ENCODE measurements around the gene ECI1.
A peak's percentile ranks its signal among the peaks of the same experiment; 100 is the strongest.
"Not testable (repeated sequence)": the region's sequence is repeated elsewhere in the genome, so short reads cannot be mapped to it uniquely, and the experiment has no call there.

Gene ECI1

DNA sequence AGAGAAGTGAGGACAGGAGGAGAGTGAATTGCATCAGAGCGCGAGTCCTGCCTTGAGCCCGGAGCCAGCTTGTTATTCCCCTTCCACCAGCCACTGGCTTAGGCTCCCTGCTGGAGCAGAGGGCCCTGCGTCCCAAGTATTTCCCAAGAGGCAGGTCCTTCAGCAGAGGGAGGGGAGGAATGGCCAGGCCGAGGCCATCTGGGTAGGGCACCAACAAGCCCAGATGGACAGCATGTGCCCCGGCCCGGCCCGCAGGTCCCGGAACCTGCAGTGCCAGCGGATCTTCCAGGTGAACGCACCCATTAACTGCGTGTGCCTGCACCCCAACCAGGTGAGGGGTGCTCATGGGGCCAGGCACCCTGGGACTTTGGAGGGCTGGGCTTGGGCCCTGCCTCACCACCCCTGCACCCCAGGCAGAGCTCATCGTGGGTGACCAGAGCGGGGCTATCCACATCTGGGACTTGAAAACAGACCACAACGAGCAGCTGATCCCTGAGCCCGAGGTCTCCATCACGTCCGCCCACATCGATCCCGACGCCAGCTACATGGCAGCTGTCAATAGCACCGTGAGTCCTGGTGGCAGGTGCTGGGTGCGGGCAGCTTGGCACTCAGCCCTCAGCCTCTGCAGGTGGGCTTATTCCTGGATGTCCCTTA, 44.5 kb downstream of the ECI1 start:
- no peak overlapping the region for H3K27ac ChIP-seq (ENCODE audit: low read length)
- no peaks in the 10 kb centered on the region for H3K9me3 ChIP-seq (ENCODE audit: control insufficient read depth in 1 of 2, low read length in 2 of 2)
- no peaks in the 10 kb centered on the region for H3K27me3 ChIP-seq (ENCODE audit: low read depth, low read length)
- peaks cover 3 to 20% of the 10 kb centered on the region in 2 donors for H3K36me3 ChIP-seq (ENCODE audit: control insufficient read depth in 1 of 2, insufficient read depth in 2 of 2, low read length in 2 of 2)
- no peak overlapping the region for H3K4me3 ChIP-seq (ENCODE audit: low read depth in 1 of 2, low read length in 2 of 2)
- H3K4me1 ChIP-seq (ENCODE audit: control insufficient read depth in 1 of 2, insufficient read depth in 2 of 2, low read length in 2 of 2), result peaks cover 9 to 19% of the 10 kb centered on the region in 2 donors

DNA sequence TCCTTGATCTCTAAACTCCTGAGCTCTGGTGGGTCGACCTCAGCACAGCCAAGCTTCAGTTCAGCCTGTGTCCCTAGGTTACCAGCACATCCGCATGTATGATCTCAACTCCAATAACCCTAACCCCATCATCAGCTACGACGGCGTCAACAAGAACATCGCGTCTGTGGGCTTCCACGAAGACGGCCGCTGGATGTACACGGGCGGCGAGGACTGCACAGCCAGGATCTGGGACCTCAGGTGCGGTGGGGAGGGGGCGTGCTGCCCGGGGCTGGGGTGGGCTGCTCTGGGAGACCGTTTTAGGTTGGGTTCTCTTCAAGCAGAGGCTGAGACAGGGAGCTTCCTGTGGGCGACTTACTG, 45.0 kb downstream of the ECI1 start:
- Histone ChIP-seq H3K27me3 (ENCODE audit: low read depth, low read length) (no peaks in the 10 kb centered on the region), H3K36me3 (ENCODE audit: control insufficient read depth in 1 of 2, insufficient read depth in 2 of 2, low read length in 2 of 2) (peaks cover 0 to 20% of the 10 kb centered on the region in 2 donors), H3K9me3 (ENCODE audit: control insufficient read depth in 1 of 2, low read length in 2 of 2) (no peaks in the 10 kb centered on the region), H3K27ac (ENCODE audit: low read length) (peak overlapping the region; percentile 31), H3K4me3 (ENCODE audit: low read depth in 1 of 2, low read length in 2 of 2) (peak overlapping the region; percentile 70 to 76), H3K4me1 (ENCODE audit: control insufficient read depth in 1 of 2, insufficient read depth in 2 of 2, low read length in 2 of 2) (peaks cover 9 to 19% of the 10 kb centered on the region in 2 donors)

DNA sequence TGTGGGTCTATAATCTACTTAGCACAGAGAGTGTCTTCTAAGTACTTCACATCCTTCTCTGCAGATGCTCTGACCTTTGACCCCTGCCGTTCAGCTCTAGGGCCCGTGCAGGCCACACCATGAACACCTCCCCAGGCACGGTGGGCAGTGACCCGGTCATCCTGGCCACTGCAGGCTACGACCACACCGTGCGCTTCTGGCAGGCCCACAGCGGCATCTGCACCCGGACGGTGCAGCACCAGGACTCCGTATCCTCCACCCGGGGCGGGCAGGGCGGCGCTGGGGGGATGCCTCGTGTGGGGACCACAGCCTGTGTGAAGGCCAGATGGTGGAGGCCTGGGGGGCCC, 45.4 kb downstream of the ECI1 start:
- Histone ChIP-seq H3K4me3 (ENCODE audit: low read depth in 1 of 2, low read length in 2 of 2) (peak overlapping the region; percentile 70 to 76), H3K36me3 (ENCODE audit: control insufficient read depth in 1 of 2, insufficient read depth in 2 of 2, low read length in 2 of 2) (peaks cover 0 to 20% of the 10 kb centered on the region in 2 donors), H3K27me3 (ENCODE audit: low read depth, low read length) (no peaks in the 10 kb centered on the region), H3K4me1 (ENCODE audit: control insufficient read depth in 1 of 2, insufficient read depth in 2 of 2, low read length in 2 of 2) (peaks cover 9 to 19% of the 10 kb centered on the region in 2 donors), H3K9me3 (ENCODE audit: control insufficient read depth in 1 of 2, low read length in 2 of 2) (no peaks in the 10 kb centered on the region), H3K27ac (ENCODE audit: low read length) (peak overlapping the region; percentile 31)

DNA sequence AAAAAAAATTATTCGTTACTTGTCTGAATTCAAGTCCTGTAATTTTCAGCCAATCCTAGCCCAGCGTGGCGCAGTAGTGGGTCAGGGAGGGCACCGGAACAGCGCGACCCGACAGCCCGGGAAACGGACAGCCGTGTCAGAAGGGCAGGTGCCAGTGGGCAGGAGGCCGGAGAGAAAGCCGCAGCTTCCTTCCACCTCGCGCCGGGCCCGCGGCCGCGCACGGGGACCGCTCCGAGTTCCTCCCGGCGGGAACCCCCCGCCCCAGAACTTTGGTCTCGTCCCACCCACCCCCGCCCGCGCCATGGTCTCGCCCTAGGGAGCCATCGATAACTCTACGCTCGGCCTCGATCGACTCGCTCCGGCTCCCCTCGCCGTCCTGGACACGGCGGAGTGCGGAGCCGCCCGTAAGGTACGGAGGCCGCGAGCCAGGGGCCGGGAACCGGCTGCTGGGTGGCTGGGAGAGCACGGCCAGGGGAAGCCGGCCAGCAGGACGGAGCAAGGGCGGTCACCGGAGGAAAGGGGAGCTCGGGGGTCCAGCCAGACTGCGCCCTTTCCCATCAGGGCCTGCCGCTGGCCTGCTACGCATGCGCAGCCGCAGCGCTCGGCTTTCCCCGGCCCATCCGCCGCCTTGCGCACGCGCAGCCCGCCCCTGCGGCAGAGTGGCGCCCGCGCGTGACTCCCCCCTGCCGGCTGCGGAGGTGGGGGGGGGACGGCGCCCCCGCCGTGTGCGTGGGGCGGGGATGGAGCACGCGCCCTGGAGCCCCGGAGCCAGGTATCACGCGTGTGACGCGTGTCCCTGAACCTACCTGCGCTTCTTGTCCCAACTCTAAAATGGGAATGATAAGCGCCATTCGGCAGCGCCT, 46.1 kb downstream of the ECI1 start, which contains the start of gene MLST8:
Gene MLST8, plus strand, starts transcription at position 351 of the 863 bp plus-strand sequence. CDS start 632 bp downstream, outside the sequence.
- Histone ChIP-seq H3K4me3 (ENCODE audit: low read depth in 1 of 2, low read length in 2 of 2) (peak within 1 kb of the TSS; percentile 70 to 76), H3K9me3 (ENCODE audit: control insufficient read depth in 1 of 2, low read length in 2 of 2) (no peaks in the 10 kb centered on the region), H3K4me1 (ENCODE audit: control insufficient read depth in 1 of 2, insufficient read depth in 2 of 2, low read length in 2 of 2) (peaks cover 9 to 19% of the 10 kb centered on the region in 2 donors), H3K36me3 (ENCODE audit: control insufficient read depth in 1 of 2, insufficient read depth in 2 of 2, low read length in 2 of 2) (peaks cover 0 to 20% of the 10 kb centered on the region in 2 donors), H3K27ac (ENCODE audit: low read length) (peak within 1 kb of the TSS; percentile 51), H3K27me3 (ENCODE audit: low read depth, low read length) (no peaks in the 10 kb centered on the region)

DNA sequence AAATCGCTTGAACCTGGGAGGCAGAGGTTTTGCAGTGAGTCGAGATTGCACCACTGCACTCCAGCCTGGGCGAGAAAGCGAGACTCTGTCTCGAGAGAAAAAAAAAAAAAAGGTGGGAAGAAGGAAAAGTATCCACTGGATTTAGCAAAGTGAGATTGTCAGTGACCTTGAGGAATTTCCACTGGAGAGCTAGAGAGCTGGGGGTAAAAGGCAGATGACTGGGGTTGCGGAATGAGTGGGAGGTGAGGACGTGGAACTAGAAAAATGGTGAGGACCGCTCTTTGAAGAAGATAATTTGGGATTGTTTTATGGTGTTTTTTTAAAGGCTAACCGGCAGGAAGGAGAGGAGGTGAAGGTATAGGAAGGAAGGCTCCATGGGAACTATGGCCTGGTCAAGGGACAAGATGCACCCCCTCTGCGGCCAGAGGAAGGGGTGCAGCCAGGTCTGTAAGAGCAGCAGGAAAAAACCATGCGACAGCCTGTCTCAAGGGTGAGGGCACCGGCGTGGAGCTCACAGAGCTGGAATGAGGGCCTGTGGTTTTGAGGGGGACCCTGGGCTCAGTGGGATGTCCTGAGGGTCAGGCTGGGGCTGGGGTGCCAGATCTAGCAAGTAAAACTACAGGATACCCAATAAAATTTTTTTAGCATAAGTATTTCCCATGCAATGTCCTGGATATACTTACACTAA, 46.8 kb downstream of the ECI1 start:
- Histone ChIP-seq H3K27me3 (ENCODE audit: low read depth, low read length) (no peaks in the 10 kb centered on the region), H3K36me3 (ENCODE audit: control insufficient read depth in 1 of 2, insufficient read depth in 2 of 2, low read length in 2 of 2) (peaks cover 0 to 20% of the 10 kb centered on the region in 2 donors), H3K27ac (ENCODE audit: low read length) (peak overlapping the region; percentile 51), H3K4me1 (ENCODE audit: control insufficient read depth in 1 of 2, insufficient read depth in 2 of 2, low read length in 2 of 2) (peaks cover 9 to 19% of the 10 kb centered on the region in 2 donors), H3K9me3 (ENCODE audit: control insufficient read depth in 1 of 2, low read length in 2 of 2) (no peaks in the 10 kb centered on the region), H3K4me3 (ENCODE audit: low read depth in 1 of 2, low read length in 2 of 2) (peak overlapping the region; percentile 70 to 76)

DNA sequence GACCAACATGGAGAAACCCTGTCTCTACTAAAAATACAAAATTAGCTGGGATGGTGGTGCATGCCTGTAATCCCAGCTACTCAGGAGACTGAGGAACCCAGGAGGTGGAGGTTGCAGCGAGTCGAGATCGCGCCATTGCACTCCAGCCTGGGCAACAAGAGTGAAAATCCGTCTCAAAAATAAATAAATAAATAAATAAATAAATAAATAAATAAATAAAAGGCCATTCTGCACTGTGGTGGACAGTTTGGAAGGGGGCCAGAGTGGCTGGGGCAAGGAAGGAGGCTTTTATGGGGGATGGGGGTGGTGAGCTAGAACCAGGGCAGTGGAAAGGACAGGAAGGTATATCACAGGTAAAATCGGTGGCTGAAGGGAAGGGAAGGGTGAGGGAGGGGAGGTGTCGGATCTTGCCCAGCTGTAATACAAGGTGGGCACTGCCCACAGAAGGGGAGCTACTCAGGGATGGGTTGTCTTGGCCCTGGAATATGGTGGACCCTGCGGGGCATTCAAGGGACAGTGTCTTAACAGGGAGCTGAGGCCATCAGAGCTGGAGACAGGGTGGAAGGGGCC, 48.2 kb downstream of the ECI1 start:
- H3K4me1 ChIP-seq (ENCODE audit: control insufficient read depth in 1 of 2, insufficient read depth in 2 of 2, low read length in 2 of 2), result peaks cover 9 to 19% of the 10 kb centered on the region in 2 donors
- not testable (repeated sequence) for H3K9me3 ChIP-seq (ENCODE audit: control insufficient read depth in 1 of 2, low read length in 2 of 2); H3K36me3 ChIP-seq (ENCODE audit: control insufficient read depth in 1 of 2, insufficient read depth in 2 of 2, low read length in 2 of 2); H3K27ac ChIP-seq (ENCODE audit: low read length); H3K27me3 ChIP-seq (ENCODE audit: low read depth, low read length); H3K4me3 ChIP-seq (ENCODE audit: low read depth in 1 of 2, low read length in 2 of 2)

DNA sequence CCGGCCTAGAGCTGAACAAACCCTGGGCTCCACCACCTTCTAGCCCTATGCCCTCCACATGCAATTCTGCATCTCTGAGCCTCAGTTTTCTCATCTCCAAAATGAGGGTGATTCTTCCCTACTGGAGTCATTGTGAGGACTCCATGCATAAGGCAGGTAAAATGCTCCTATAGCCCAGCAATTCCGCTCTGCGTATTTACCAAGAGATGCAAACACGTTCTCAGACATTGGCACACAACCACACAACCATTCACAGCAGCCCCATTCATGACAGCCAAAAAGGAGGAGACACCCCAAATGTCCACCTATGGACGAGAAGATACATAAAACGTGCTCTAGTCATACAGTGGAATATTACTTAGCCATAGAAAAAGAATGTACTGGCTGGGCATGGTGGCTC, 51.1 kb downstream of the ECI1 start:
- no peak overlapping the region for H3K4me3 ChIP-seq (ENCODE audit: low read depth in 1 of 2, low read length in 2 of 2)
- peaks cover 17% of the 10 kb centered on the region for H3K27me3 ChIP-seq (ENCODE audit: low read depth, low read length)
- H3K9me3 ChIP-seq (ENCODE audit: control insufficient read depth in 1 of 2, low read length in 2 of 2), result no peaks in the 10 kb centered on the region
- peaks cover 3 to 13% of the 10 kb centered on the region in 2 donors for H3K4me1 ChIP-seq (ENCODE audit: control insufficient read depth in 1 of 2, insufficient read depth in 2 of 2, low read length in 2 of 2)
- no peak overlapping the region for H3K27ac ChIP-seq (ENCODE audit: low read length)
- no peaks in the 10 kb centered on the region for H3K36me3 ChIP-seq (ENCODE audit: control insufficient read depth in 1 of 2, insufficient read depth in 2 of 2, low read length in 2 of 2)

DNA sequence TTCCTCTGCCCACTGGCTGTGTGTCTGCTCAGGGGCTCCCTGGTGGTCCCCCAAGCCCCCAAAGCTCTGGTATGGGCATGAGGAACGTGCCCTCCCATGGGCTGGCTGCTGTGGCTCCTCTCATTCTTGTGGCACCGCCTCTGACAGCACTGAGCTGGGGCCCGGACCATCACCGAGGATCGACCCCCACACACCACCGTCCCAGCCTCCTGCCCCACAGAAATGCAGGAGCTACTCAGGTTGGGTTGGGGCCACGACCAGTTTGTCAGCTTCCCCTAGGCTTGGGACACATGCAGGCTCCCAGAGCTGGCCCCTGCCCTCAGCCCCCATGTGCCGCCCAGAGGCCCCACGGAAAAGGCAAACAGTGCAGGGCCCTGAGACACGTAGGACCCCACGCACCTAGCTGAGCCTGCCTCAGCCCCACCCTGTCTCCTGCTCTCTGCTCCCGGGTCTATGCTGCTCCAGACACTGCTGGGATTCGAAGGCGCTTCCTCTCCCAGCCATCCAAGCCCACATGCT, 51.7 kb downstream of the ECI1 start:
- Histone ChIP-seq H3K27me3 (ENCODE audit: low read depth, low read length) (peaks cover 24% of the 10 kb centered on the region), H3K4me1 (ENCODE audit: control insufficient read depth in 1 of 2, insufficient read depth in 2 of 2, low read length in 2 of 2) (peaks cover 2 to 16% of the 10 kb centered on the region in 2 donors), H3K4me3 (ENCODE audit: low read depth in 1 of 2, low read length in 2 of 2) (no peak overlapping the region), H3K9me3 (ENCODE audit: control insufficient read depth in 1 of 2, low read length in 2 of 2) (no peaks in the 10 kb centered on the region), H3K36me3 (ENCODE audit: control insufficient read depth in 1 of 2, insufficient read depth in 2 of 2, low read length in 2 of 2) (no peaks in the 10 kb centered on the region), H3K27ac (ENCODE audit: low read length) (no peak overlapping the region)

DNA sequence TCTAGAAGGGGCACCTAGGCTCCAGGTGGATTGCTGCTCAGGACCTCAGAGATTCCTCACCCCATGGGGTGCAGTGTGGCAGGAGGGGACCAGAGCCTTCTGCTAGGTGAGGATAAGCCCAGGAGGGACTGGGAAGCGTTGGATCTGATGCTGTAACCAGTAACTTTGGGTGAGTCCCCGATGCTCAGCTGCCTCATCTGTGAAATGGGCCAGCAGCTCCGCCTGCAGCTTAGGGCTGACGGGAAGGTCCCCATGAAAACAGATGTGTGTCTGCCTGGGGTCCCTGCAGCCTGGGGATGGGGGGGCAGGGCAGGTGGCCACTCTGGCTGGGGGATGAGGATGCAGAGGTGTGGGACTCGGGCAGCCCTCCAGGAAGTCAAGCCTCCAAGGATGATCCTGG, 52.3 kb downstream of the ECI1 start:
- Histone ChIP-seq H3K27me3 (ENCODE audit: low read depth, low read length) (peaks cover 29% of the 10 kb centered on the region), H3K27ac (ENCODE audit: low read length) (no peak overlapping the region)

DNA sequence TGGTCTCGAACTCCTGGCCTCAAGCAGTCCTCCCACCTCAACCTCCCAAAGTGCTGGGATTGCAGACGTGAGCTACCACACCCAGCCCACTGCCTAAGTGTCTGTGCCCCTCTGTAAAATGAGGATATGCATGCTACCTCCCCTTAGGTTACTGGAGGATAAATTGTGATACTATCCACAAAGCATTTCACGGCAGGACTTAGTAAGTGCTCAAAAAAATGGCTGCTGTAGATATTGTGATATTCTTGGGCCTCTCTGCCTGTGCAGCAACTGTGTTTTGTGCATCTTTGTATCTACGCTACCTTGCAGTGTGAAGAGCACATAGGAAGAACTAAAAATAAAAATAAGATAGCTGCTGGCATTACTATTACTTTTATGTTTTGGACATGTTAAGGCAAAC, 53.1 kb downstream of the ECI1 start:
- no peaks in the 10 kb centered on the region for H3K9me3 ChIP-seq (ENCODE audit: control insufficient read depth in 1 of 2, low read length in 2 of 2)
- no peaks in the 10 kb centered on the region for H3K36me3 ChIP-seq (ENCODE audit: control insufficient read depth in 1 of 2, insufficient read depth in 2 of 2, low read length in 2 of 2)
- no peak overlapping the region for H3K27ac ChIP-seq (ENCODE audit: low read length)
- H3K4me1 ChIP-seq (ENCODE audit: control insufficient read depth in 1 of 2, insufficient read depth in 2 of 2, low read length in 2 of 2), result peaks cover 0 to 16% of the 10 kb centered on the region in 2 donors
- peaks cover 29% of the 10 kb centered on the region for H3K27me3 ChIP-seq (ENCODE audit: low read depth, low read length)
- no peak overlapping the region for H3K4me3 ChIP-seq (ENCODE audit: low read depth in 1 of 2, low read length in 2 of 2)

More for the DNA sequence above, 52.3 kb downstream of the ECI1 start:
- Histone ChIP-seq H3K4me1 (ENCODE audit: control insufficient read depth in 1 of 2, insufficient read depth in 2 of 2, low read length in 2 of 2) (peaks cover 0 to 16% of the 10 kb centered on the region in 2 donors), H3K9me3 (ENCODE audit: control insufficient read depth in 1 of 2, low read length in 2 of 2) (no peaks in the 10 kb centered on the region), H3K36me3 (ENCODE audit: control insufficient read depth in 1 of 2, insufficient read depth in 2 of 2, low read length in 2 of 2) (no peaks in the 10 kb centered on the region), H3K4me3 (ENCODE audit: low read depth in 1 of 2, low read length in 2 of 2) (no peak overlapping the region)

DNA sequence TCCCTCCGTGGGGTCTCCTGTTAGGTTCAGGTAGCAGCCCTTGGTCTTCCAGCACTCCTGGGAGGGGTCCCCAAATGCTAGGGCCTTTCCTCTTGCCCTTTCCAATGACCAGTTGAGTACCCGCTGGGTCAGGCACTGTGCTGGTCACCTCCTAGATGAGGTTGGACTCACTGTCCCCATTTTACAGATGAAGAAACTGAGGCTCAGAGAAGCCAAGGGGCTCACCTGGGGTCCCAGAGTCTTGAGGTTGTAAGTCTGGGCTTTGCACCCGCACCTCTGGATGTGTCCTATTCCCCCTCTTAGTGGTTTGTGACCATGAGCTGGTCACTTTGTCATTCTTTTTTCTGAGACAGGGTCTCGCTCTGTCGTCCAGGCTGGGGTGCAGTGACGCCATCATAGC, 53.6 kb downstream of the ECI1 start:
- Histone ChIP-seq H3K9me3 (ENCODE audit: control insufficient read depth in 1 of 2, low read length in 2 of 2) (no peaks in the 10 kb centered on the region), H3K27ac (ENCODE audit: low read length) (no peak overlapping the region), H3K4me3 (ENCODE audit: low read depth in 1 of 2, low read length in 2 of 2) (no peak overlapping the region), H3K27me3 (ENCODE audit: low read depth, low read length) (peaks cover 29% of the 10 kb centered on the region), H3K36me3 (ENCODE audit: control insufficient read depth in 1 of 2, insufficient read depth in 2 of 2, low read length in 2 of 2) (no peaks in the 10 kb centered on the region), H3K4me1 (ENCODE audit: control insufficient read depth in 1 of 2, insufficient read depth in 2 of 2, low read length in 2 of 2) (peaks cover 0 to 16% of the 10 kb centered on the region in 2 donors)
